Heart left ventricle (tissue), 16 donors: Measurements from ENCODE around the gene RGCC. TPM values are rescaled to one million over a fixed set of nuclear protein-coding genes. Genes with fewer than 3 reads are reported as not detected.

Experiments used
- ATAC-seq, 4 donors: fragments of 200-7000 bp; cut with Tn5 transposase; one replicate each; pipeline ENCODE4 v1.9.1; 2020 to 2022; ENCODE audit warnings: moderate library complexity in 4 of 4, mild to moderate bottlenecking in 3 of 4, moderate number of reproducible peaks in 1 of 4
- DNase-seq, 5 donors: peaks; one replicate each; pipeline ENCODE4 v3.0.0-alpha.2; 2020
- H3K27ac ChIP-seq, 12 donors: fragments of 200-600 bp; sonication (generic) in 4 of 12; one replicate each; pipeline versions ENCODE4 v1.5.0 to v1.8.0; 2016 to 2022; ENCODE audit warnings: mild to moderate bottlenecking in 2 of 12
- H3K27me3 ChIP-seq, 9 donors: fragments of 200-600 bp; sonication (generic) in 2 of 9; one replicate each; pipeline versions ENCODE4 v1.5.1 to v1.8.0; 2016 to 2022; ENCODE audit warnings: mild to moderate bottlenecking in 3 of 9
- H3K36me3 ChIP-seq, 9 donors: fragments of 200-600 bp; sonication (generic) in 2 of 9; one replicate each; pipeline versions ENCODE4 v1.5.0 to v1.8.0; 2018 to 2022; ENCODE audit warnings: mild to moderate bottlenecking in 2 of 9
- H3K4me1 ChIP-seq, 12 donors: fragments of 200-600 bp; sonication (generic) in 4 of 12; one replicate each; pipeline versions ENCODE4 v1.5.0 to v1.8.0; 2016 to 2022; ENCODE audit warnings: mild to moderate bottlenecking in 3 of 12
- H3K4me3 ChIP-seq, 12 donors: fragments of 200-600 bp; sonication (generic) in 4 of 12; one replicate each; pipeline versions ENCODE4 v1.5.0 to v1.8.0; 2017 to 2022; ENCODE audit warnings: mild to moderate bottlenecking in 9 of 12, moderate library complexity in 4 of 12
- H3K9me3 ChIP-seq, 12 donors: fragments of 200-600 bp; sonication (generic) in 4 of 12; one replicate each; pipeline versions ENCODE4 v1.5.0 to v1.8.0; 2016 to 2022; ENCODE audit warnings: mild to moderate bottlenecking in 1 of 12
- CTCF ChIP-seq, 12 donors: fragments of 200-600 bp; sonication (generic) in 4 of 12; IDR thresholded peaks; one replicate each; pipeline versions ENCODE4 v1.5.0 to v1.8.0; 2018 to 2022; ENCODE audit warnings: antibody characterized with exemption in 12 of 12, mild to moderate bottlenecking in 5 of 12
- POLR2A ChIP-seq, 2 donors: fragments of 450-650 bp; IDR thresholded peaks; one replicate each; pipeline ENCODE4 v1.6.1; 2017; ENCODE audit warnings: antibody characterized with exemption in 2 of 2, mild to moderate bottlenecking in 2 of 2, moderate library complexity in 2 of 2
- WGBS, 4 donors: extraction: QIAGEN DNeasy Blood & Tissue Kit in 2 of 4; methylation state at CpG; one replicate each; pipeline versions ENCODE4 v1.1.5 to v1.1.7; 2013 to 2018; 5-methylcytosine and 5-hydroxymethylcytosine counted together
- intact Hi-C, 10 donors: fragments of 100-400 bp; cut with DNase I; formaldehyde crosslinking; loops; one replicate each; pipeline versions ENCODE4 v1.11.1 to v1.14.2; 2022
- polyA plus RNA-seq, 2 donors: library from polyadenylated mRNA; stranded (reverse); fragments of 200-250 nt; gene quantifications; one replicate each; pipeline ENCODE4 v1.2.3, GENCODE V29; 2013
- total RNA-seq, 9 donors: library from RNA; depleted of rRNA in 2 of 9; stranded (reverse); fragments of >200 nt in 2 of 9; fragmentation: NEBNext Ultra II Directional in 3 of 9; extraction: Animal tissue kit (Norgen Biotek cat#: 25700) in 3 of 9; gene quantifications; one replicate each; pipeline versions ENCODE4 v1.1.0 to v1.2.4, GENCODE V29; 2016 to 2023
- donor health status: ischemic (EF 13 %, LVEDD 7.1; RV severe dilation, severe dysfunction).
- donor health status: healthy with polysubstance abuse.
- donor health status: DM: no; HTN: yes; CAD: no.
- donor health status: DM: no; HTN: no; CAD: no.
- donor health status: ischemic (EF 25% LVEDD 6.9; RV normal size, moderate dysfunction).
- donor health status: ischemic (EF 25% LVEDD 5.7; RV mildly dilated, moderate dysfunction).
- donor health status: healthy.
- donor health status: DM: yes; HTN: yes; CAD: no.
- donor health status: ischemic (EF 35%, LVEDD 5.7; RV mildly dilated, moderate dysfunction).
- donor health status: nonischemic (EF 11% LVEDD 7.7; RV severe dilation, severe dysfunction).
- donor health status: DM: yes; HTN: yes; CAD: no.
- donor health status: PGD.
- donor health status: ischemic (EF 29% LVEDD 5.4; RV normal size, mild dysfunction).
- donor health status: nonischemic (EF 23%, LVEDD 6.1; RV moderate dilation, normal function).

Gene RGCC
- total and polyA plus RNA-seq, 11 donors, result 22.9 to 228 (median 48.6) TPM

DNA sequence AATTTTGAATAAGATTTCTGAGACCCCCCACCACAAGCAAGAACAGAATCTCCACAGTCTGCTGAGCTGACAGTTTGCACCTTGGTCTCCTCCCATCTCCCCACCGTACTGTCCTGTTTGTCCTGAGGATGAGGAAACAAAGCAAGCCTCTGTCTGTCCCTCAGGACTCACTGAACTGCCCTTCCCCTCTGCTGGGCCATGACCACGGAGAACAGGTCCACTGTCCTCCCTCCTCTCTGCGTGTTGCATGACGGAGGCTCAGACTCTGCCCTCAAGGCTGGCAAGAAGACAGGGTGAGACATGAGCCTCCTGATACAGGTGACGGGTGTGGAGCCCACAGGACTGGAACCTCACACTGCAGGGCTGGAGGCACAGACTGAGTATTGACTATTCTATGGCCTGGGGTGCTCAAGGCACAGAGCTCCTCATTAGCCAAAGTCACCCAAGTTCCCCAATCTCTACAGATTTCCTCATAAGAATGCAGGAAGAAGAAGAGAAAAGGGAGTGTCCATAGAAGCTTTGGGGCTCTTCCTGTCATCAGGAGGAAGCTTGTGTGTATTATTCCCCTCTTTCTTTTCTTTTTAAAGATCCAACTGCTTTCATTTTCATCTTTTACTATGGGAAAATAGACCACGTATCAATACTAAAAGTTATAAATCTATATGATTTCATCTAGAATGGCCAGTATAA lies 22.4 kb upstream of the RGCC start:
- no peak overlapping the region for H3K27ac ChIP-seq
- 78 to 82% (median 80%) methylated on average over 4 to 6 of the region's 6 CpGs for WGBS, 4 donors
- no peak for DNase-seq
- no peak for TF ChIP-seq CTCF (IDR thresholded peaks at IDR 0.05)
- no peak for TF ChIP-seq POLR2A (IDR thresholded peaks at IDR 0.05)
- H3K36me3 ChIP-seq, result no peaks in the 10 kb centered on the region
- no peaks in the 10 kb centered on the region for H3K9me3 ChIP-seq
- no peaks in the 10 kb centered on the region for H3K27me3 ChIP-seq
- no peaks in the 10 kb centered on the region for H3K4me1 ChIP-seq
- ATAC-seq, result no peak
- intact Hi-C loops, result no loop called here
- H3K4me3 ChIP-seq, result no peak overlapping the region

DNA sequence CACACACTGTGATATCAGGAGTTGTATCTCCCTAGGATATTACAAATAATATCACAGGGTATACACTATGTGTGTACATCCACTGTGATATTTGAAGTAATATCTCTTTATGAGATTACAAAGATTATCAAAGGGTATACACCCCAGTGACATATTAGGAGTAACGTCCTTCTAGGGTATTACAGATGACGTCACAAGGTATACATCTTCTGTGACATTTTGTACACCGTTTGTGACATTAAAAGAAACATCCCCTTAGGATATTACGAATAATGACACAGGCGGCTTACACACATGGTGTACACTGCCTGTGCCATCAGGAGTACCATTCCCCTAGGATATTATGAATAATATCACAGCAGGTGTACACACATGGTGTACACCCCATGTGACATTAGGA lies 13.4 kb upstream of the RGCC start:
- WGBS, 4 donors, result 93 to 97% (median 94%) methylated on average over 5 of the region's 5 CpGs

DNA sequence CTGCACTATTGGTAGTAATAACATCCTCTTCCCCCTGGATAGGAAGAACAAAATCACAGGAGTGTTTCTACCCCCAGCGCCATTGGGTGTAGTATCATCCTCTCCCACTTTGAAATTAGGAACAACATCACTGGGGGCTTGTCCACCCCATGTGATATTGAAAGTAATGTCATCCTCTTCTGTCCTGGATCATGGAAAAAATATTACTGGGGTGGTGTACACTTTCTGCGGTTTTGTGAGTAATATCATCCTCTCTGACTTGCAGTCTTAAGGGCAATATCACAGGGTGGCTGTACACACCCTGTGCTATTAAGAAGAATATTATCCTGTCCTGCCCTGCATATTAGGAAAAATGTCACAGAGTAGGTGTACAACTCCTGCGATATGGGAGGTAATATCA lies 4.9 kb upstream of the RGCC start:
- DNase-seq (no peak), ATAC-seq (no peak)
- Histone ChIP-seq H3K4me3 (no peak overlapping the region), H3K9me3 (peaks cover 0 to 43% (median 7%) of the 10 kb centered on the region in 12 donors), H3K36me3 (no peaks in the 10 kb centered on the region), H3K4me1 (peaks cover 0 to 10% (median 1%) of the 10 kb centered on the region in 12 donors), H3K27me3 (peaks cover 0 to 12% (median under 1%) of the 10 kb centered on the region in 9 donors), H3K27ac (no peak overlapping the region)
- intact Hi-C loops, result no loop called here
- 81 to 93% (median 87%) methylated on average over 3 of the region's 3 CpGs for WGBS, 4 donors
- TF ChIP-seq CTCF (IDR thresholded peaks at IDR 0.05) (no peak), POLR2A (IDR thresholded peaks at IDR 0.05) (no peak)

More for the DNA sequence above, 13.4 kb upstream of the RGCC start:
- no peak for ATAC-seq
- no peaks in the 10 kb centered on the region for H3K27me3 ChIP-seq
- H3K27ac ChIP-seq, result no peak overlapping the region
- no peak for DNase-seq
- no peaks in the 10 kb centered on the region for H3K36me3 ChIP-seq
- TF ChIP-seq POLR2A (IDR thresholded peaks at IDR 0.05) (no peak), CTCF (IDR thresholded peaks at IDR 0.05) (no peak)
- no peaks in the 10 kb centered on the region for H3K4me1 ChIP-seq
- intact Hi-C loops, result no loop called here
- H3K9me3 ChIP-seq, result peaks cover 0 to 12% (median 3%) of the 10 kb centered on the region in 12 donors
- H3K4me3 ChIP-seq, result no peak overlapping the region

GRCh38 chr13:41453620-41454019 lies 3.7 kb upstream of the RGCC start:
- Histone ChIP-seq H3K27me3 (peaks cover 0 to 16% (median 5%) of the 10 kb centered on the region in 9 donors), H3K27ac (no peak overlapping the region), H3K9me3 (peaks cover 0 to 34% (median 7%) of the 10 kb centered on the region in 12 donors), H3K4me1 (peaks cover 0 to 21% (median 7%) of the 10 kb centered on the region in 12 donors), H3K4me3 (no peak overlapping the region), H3K36me3 (peaks cover 0 to 4% (median 0%) of the 10 kb centered on the region in 9 donors)
- 91 to 94% (median 93%) methylated on average over 7 of the region's 7 CpGs for WGBS, 4 donors
- intact Hi-C loops, result no loop called here
- no peak for ATAC-seq
- DNase-seq, result no peak
- no peak for TF ChIP-seq POLR2A (IDR thresholded peaks at IDR 0.05)
- no peak for TF ChIP-seq CTCF (IDR thresholded peaks at IDR 0.05)
